MM.1S (cell line): ENCODE data around the gene KCNK10.

Experiments
- DNase-seq: peaks from one replicate; pipeline ENCODE4 v3.0.0-alpha.2; 2015
- H2AFZ ChIP-seq: fragments of 300-600 bp; sonication (generic); 2 replicates; pipeline ENCODE4 v1.6.0; 2016; ENCODE audit warnings: antibody characterized with exemption, low read length
- H3F3A ChIP-seq: fragments of 300-600 bp; sonication (generic); 2 replicates; pipeline ENCODE4 v1.6.1; 2016; ENCODE audit warnings: mild to moderate bottlenecking, antibody characterized with exemption, low read length, moderate library complexity, mixed read lengths; ENCODE audit not compliant: insufficient read depth
- H3K27ac ChIP-seq: fragments of 300-600 bp; sonication (generic); 2 replicates; pipeline ENCODE4 v1.5.1; 2016; ENCODE audit warnings: mild to moderate bottlenecking, low read length
- H3K27me3 ChIP-seq: fragments of 300-600 bp; sonication (generic); replicated peaks from 2 replicates; pipeline ENCODE4 v1.6.0; 2016; ENCODE audit warnings: low read length; ENCODE audit not compliant: insufficient read depth
- H3K36me3 ChIP-seq: fragments of 300-600 bp; sonication (generic); replicated peaks from 2 replicates; pipeline ENCODE4 v1.6.1; 2016; ENCODE audit warnings: mild to moderate bottlenecking, low read length, mixed read lengths; ENCODE audit not compliant: insufficient read depth
- H3K4me1 ChIP-seq: fragments of 300-600 bp; sonication (generic); 2 replicates; pipeline ENCODE4 v1.6.1; 2016; ENCODE audit warnings: low read length, mixed read lengths
- H3K4me2 ChIP-seq: fragments of 300-600 bp; sonication (generic); 2 replicates; pipeline ENCODE4 v1.6.0; 2016; ENCODE audit warnings: low read depth, low read length
- H3K4me3 ChIP-seq: fragments of 300-600 bp; sonication (generic); 2 replicates; pipeline ENCODE4 v1.5.1; 2016; ENCODE audit warnings: low read length, mixed read lengths
- H3K79me2 ChIP-seq: fragments of 300-600 bp; sonication (generic); 2 replicates; pipeline ENCODE4 v1.6.1; 2016; ENCODE audit warnings: mixed run types, low read length, mixed read lengths
- H3K9ac ChIP-seq: fragments of 300-600 bp; sonication (generic); 2 replicates; pipeline ENCODE4 v1.6.1; 2016; ENCODE audit warnings: low read length, mixed read lengths
- H3K9me2 ChIP-seq: fragments of 300-600 bp; sonication (generic); replicated peaks from 2 replicates; pipeline ENCODE4 v1.6.1; 2016; ENCODE audit warnings: mild to moderate bottlenecking, low read length, mixed read lengths; ENCODE audit not compliant: insufficient read depth
- H3K9me3 ChIP-seq: fragments of 300-600 bp; sonication (generic); replicated peaks from 2 replicates; pipeline ENCODE4 v1.6.1; 2016; ENCODE audit warnings: mild to moderate bottlenecking, low read length, mixed read lengths; ENCODE audit not compliant: insufficient read depth
- H4K20me1 ChIP-seq: fragments of 300-600 bp; sonication (generic); 2 replicates; pipeline ENCODE4 v1.6.1; 2016; ENCODE audit warnings: mild to moderate bottlenecking, low read length, moderate library complexity, mixed read lengths; ENCODE audit not compliant: insufficient read depth
- EZH2 ChIP-seq: fragments of 300-600 bp; sonication (generic); optimal IDR thresholded peaks from 2 replicates; pipeline ENCODE3; 2017; ENCODE audit warnings: low read depth, mild to moderate bottlenecking, antibody characterized with exemption, low read length, mixed read lengths
- EZH2phosphoT487 ChIP-seq: fragments of 300-600 bp; sonication (generic); IDR thresholded peaks from 2 replicates; pipeline ENCODE4 v1.6.1; 2018; ENCODE audit warnings: antibody characterized with exemption, low read length
- TF ChIP-seq, protein P1 (sequence below): fragments of 300-600 bp; sonication (generic); IDR thresholded peaks from 2 replicates; pipeline ENCODE4 v1.5.1; 2016; ENCODE audit warnings: antibody characterized with exemption, low read length, mixed read lengths

The KCNK10 gene

DNA sequence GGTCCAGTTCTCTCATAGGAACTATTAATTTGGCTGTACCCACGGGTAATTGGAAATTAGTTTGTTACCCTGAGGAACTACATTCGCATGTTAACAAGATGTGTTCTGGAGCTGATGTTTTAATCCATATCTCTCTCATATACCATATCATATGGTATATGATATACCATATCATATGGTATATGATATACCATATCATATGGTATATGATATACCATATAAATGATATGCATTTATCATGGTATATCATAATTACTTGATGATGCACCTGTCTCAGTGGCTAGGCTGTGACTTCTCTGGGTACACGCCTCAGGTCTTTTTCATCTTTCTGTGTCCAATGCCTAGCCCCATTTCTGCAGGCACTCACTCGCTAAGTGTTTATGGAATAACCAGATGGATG, 13.0 kb downstream of the KCNK10 start:
- Histone ChIP-seq H3K27me3 (no peaks in the 10 kb centered on the region), H3F3A (no peaks in the 10 kb centered on the region), H3K4me1 (no peaks in the 10 kb centered on the region), H3K36me3 (no peaks in the 10 kb centered on the region), H3K4me3 (no peak overlapping the region), H3K79me2 (no peaks in the 10 kb centered on the region), H3K9ac (no peak overlapping the region), H3K27ac (no peak overlapping the region), H2AFZ (no peak overlapping the region), H3K9me2 (no peaks in the 10 kb centered on the region), H4K20me1 (no peaks in the 10 kb centered on the region), H3K4me2 (no peak overlapping the region), H3K9me3 (no peaks in the 10 kb centered on the region)
- TF ChIP-seq EZH2: no peak
- no peak for DNase-seq

DNA sequence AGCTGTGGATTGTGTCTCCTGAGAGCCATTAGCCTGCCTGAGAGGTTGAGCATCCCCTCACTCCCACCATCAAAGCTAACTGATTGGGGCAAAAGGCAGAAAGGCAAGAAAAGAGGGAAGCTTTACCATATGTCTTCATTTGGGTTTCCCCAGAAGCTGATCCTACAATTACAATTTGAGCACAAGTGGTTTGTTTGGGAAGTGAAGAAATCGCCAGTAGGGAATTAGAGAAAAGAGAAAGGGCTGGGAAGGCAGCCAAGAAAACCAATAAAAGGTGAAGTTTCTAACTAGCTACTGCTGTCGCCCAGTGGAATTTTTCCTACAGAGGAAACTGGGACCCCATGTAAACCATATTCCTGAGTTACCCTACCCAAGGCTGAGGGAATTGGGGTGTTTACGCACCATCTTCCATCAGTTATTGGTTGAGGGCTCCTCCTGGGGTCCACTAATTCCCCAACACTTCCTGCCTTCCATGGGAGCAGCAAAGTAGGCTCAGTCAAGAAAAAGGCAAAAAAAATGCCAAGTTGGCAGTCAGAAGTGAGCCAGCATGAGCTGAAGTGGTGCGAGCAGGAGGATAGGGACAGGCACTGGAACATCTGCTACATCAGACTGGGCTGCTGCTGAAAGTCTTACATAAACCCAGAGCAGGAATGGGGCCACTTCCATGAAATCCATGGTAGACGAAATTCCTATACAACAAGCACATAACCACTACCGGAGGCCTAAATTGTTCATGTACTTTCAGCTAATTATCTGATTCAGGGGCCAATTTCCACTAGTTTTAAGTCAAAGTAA, 17.3 kb downstream of the KCNK10 start:
- no peaks in the 10 kb centered on the region for H3K27me3 ChIP-seq
- no peak overlapping the region for H3K27ac ChIP-seq
- H3K79me2 ChIP-seq: no peaks in the 10 kb centered on the region
- H3K9ac ChIP-seq: no peak overlapping the region
- no peaks in the 10 kb centered on the region for H3K9me3 ChIP-seq
- no peak overlapping the region for H3K4me2 ChIP-seq
- no peak overlapping the region for H3K4me3 ChIP-seq
- no peaks in the 10 kb centered on the region for H3F3A ChIP-seq
- no peaks in the 10 kb centered on the region for H3K9me2 ChIP-seq
- TF ChIP-seq, protein P1, sequence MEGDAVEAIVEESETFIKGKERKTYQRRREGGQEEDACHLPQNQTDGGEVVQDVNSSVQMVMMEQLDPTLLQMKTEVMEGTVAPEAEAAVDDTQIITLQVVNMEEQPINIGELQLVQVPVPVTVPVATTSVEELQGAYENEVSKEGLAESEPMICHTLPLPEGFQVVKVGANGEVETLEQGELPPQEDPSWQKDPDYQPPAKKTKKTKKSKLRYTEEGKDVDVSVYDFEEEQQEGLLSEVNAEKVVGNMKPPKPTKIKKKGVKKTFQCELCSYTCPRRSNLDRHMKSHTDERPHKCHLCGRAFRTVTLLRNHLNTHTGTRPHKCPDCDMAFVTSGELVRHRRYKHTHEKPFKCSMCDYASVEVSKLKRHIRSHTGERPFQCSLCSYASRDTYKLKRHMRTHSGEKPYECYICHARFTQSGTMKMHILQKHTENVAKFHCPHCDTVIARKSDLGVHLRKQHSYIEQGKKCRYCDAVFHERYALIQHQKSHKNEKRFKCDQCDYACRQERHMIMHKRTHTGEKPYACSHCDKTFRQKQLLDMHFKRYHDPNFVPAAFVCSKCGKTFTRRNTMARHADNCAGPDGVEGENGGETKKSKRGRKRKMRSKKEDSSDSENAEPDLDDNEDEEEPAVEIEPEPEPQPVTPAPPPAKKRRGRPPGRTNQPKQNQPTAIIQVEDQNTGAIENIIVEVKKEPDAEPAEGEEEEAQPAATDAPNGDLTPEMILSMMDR: no peak
- no peak for TF ChIP-seq EZH2phosphoT487
- H2AFZ ChIP-seq: no peak overlapping the region
- no peaks in the 10 kb centered on the region for H4K20me1 ChIP-seq
- DNase-seq: no peak
- no peaks in the 10 kb centered on the region for H3K36me3 ChIP-seq
- no peaks in the 10 kb centered on the region for H3K4me1 ChIP-seq

DNA sequence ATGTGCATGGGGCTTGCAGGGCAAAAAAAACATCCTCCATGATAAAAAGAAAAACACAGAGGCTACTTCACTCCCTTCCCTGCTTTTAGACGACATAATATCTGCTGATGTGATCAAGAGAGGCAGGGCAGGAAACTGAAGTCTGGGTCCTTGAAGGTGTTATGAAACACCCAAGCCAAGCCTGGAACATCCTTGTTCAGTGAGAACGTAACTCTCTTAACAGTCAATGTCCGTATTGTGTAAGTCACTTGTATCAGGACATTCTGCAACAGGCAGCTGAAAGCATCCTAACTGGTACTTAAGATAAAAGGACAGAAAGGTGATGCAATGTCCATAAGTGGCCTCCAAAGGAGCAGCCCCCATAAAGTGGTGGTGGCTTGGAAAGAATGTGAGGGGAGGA, 20.0 kb downstream of the KCNK10 start:
- Histone ChIP-seq H3F3A (no peaks in the 10 kb centered on the region), H3K4me1 (no peaks in the 10 kb centered on the region), H3K9me2 (no peaks in the 10 kb centered on the region), H3K79me2 (no peaks in the 10 kb centered on the region), H3K27ac (no peak overlapping the region), H3K4me3 (no peak overlapping the region), H3K4me2 (no peak overlapping the region), H2AFZ (no peak overlapping the region), H4K20me1 (no peaks in the 10 kb centered on the region), H3K27me3 (no peaks in the 10 kb centered on the region), H3K9ac (no peak overlapping the region), H3K36me3 (no peaks in the 10 kb centered on the region), H3K9me3 (no peaks in the 10 kb centered on the region)
- DNase-seq: no peak
- no peak for TF ChIP-seq EZH2phosphoT487
- TF ChIP-seq, protein P1: no peak
- no peak for TF ChIP-seq EZH2

GRCh38 chr14:88301381-88301780, 21.7 kb downstream of the KCNK10 start:
- H3K9ac ChIP-seq: no peak overlapping the region
- no peaks in the 10 kb centered on the region for H3K27me3 ChIP-seq
- no peak for DNase-seq
- no peaks in the 10 kb centered on the region for H3K9me3 ChIP-seq
- H3K27ac ChIP-seq: no peak overlapping the region
- no peaks in the 10 kb centered on the region for H3F3A ChIP-seq
- no peak for TF ChIP-seq EZH2phosphoT487
- TF ChIP-seq, protein P1: no peak
- TF ChIP-seq EZH2: no peak
- no peaks in the 10 kb centered on the region for H3K4me1 ChIP-seq
- no peaks in the 10 kb centered on the region for H3K79me2 ChIP-seq
- H3K4me3 ChIP-seq: no peak overlapping the region
- no peaks in the 10 kb centered on the region for H3K9me2 ChIP-seq
- H4K20me1 ChIP-seq: no peaks in the 10 kb centered on the region
- no peaks in the 10 kb centered on the region for H3K36me3 ChIP-seq
- H2AFZ ChIP-seq: no peak overlapping the region
- H3K4me2 ChIP-seq: no peak overlapping the region
